NT2/D1 (cell line): ENCODE results near the gene MUC5AC.

Experiments
- DNase-seq: peaks from one replicate; pipeline ENCODE4 v3.0.0-alpha.2; 2011; ENCODE audit warnings: low read depth, low spot score
- H3K27me3 ChIP-seq: 2 replicates; pipeline ENCODE4 v1.6.0; 2011; ENCODE audit warnings: mild to moderate bottlenecking; ENCODE audit not compliant: insufficient read length, insufficient read depth
- H3K36me3 ChIP-seq: 2 replicates; pipeline ENCODE4 v1.6.1; 2011; ENCODE audit warnings: mild to moderate bottlenecking, low read length, mixed read lengths; ENCODE audit not compliant: insufficient read depth, insufficient read length
- H3K4me1 ChIP-seq: 2 replicates; pipeline ENCODE4 v1.5.1; 2011; ENCODE audit not compliant: insufficient read depth, insufficient read length
- H3K4me3 ChIP-seq: 2 replicates; pipeline ENCODE4 v1.5.1; 2011; ENCODE audit warnings: low read depth; ENCODE audit not compliant: insufficient read length
- H3K9ac ChIP-seq: 2 replicates; pipeline ENCODE4 v1.6.0; 2011; ENCODE audit warnings: low read depth; ENCODE audit not compliant: insufficient read length
- H3K9me3 ChIP-seq: 2 replicates; pipeline ENCODE4 v1.5.1; 2011; ENCODE audit warnings: mild to moderate bottlenecking, low read length; ENCODE audit not compliant: insufficient read depth
- SUZ12 ChIP-seq: IDR thresholded peaks from 2 replicates; pipeline ENCODE4 v1.6.1; 2011; ENCODE audit not compliant: insufficient read length, insufficient read depth; ENCODE audit errors: extremely low read depth
- YY1 ChIP-seq: IDR thresholded peaks from 2 replicates; pipeline ENCODE4 v1.6.1; 2011; ENCODE audit not compliant: insufficient read length, insufficient read depth
- ZNF274 ChIP-seq: IDR thresholded peaks from 2 replicates; pipeline ENCODE4 v1.6.1; 2011; ENCODE audit warnings: mild to moderate bottlenecking, low read depth, low read length

The MUC5AC gene, protein sequence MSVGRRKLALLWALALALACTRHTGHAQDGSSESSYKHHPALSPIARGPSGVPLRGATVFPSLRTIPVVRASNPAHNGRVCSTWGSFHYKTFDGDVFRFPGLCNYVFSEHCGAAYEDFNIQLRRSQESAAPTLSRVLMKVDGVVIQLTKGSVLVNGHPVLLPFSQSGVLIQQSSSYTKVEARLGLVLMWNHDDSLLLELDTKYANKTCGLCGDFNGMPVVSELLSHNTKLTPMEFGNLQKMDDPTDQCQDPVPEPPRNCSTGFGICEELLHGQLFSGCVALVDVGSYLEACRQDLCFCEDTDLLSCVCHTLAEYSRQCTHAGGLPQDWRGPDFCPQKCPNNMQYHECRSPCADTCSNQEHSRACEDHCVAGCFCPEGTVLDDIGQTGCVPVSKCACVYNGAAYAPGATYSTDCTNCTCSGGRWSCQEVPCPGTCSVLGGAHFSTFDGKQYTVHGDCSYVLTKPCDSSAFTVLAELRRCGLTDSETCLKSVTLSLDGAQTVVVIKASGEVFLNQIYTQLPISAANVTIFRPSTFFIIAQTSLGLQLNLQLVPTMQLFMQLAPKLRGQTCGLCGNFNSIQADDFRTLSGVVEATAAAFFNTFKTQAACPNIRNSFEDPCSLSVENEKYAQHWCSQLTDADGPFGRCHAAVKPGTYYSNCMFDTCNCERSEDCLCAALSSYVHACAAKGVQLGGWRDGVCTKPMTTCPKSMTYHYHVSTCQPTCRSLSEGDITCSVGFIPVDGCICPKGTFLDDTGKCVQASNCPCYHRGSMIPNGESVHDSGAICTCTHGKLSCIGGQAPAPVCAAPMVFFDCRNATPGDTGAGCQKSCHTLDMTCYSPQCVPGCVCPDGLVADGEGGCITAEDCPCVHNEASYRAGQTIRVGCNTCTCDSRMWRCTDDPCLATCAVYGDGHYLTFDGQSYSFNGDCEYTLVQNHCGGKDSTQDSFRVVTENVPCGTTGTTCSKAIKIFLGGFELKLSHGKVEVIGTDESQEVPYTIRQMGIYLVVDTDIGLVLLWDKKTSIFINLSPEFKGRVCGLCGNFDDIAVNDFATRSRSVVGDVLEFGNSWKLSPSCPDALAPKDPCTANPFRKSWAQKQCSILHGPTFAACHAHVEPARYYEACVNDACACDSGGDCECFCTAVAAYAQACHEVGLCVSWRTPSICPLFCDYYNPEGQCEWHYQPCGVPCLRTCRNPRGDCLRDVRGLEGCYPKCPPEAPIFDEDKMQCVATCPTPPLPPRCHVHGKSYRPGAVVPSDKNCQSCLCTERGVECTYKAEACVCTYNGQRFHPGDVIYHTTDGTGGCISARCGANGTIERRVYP (N-terminal part only)

DNA sequence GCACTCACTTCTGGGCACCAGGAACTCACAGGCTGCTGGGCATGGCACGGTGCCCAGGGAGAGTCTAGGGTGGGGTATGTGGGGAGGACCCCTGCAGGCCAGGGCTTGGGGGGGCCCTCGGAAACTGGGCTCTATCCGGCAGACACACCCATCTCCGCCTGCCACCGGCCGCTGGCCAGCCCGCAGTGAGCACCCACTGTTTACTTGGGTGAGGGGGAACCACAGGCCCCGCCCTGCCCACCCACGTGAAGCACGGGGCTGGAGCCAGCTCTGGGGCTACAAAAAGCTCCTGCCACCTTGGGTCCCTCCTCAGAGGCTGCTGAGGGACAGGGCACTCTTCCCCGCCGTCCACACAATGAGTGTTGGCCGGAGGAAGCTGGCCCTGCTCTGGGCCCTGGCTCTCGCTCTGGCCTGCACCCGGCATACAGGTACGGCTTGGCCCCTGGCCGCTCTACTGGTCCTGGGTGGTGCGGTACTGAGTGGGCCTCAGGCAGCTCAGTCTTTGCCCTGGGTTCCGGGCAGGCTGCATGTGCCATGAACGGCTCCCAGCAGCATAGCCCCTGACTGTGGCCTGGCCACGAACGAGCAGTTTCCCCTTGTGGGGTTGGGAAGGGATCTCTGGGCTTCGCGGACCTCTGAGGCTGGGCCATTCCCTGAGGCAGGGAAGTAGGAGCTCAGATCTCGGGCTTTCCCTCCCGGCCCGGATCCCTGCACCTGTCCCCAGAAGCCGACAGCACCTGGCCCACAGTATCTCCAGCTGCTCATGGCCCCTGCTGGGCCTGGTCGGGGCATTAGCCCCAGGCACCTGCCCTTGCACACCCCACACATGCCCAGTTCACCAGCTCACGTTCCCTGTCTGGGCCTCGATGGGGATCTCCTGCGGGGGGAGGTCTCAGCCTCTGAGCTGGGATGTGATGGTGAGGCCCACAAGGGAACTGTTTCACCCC is at the start of gene MUC5AC:
Gene MUC5AC (plus strand): TSS at position 309 of the 947 bp plus-strand sequence. CDS start 47 bp downstream, at position 356.
- Histone ChIP-seq H3K9ac (no peak within 1 kb of the TSS), H3K9me3 (no peaks in the 10 kb centered on the region), H3K36me3 (no peaks in the 10 kb centered on the region), H3K4me1 (peaks cover 11% of the 10 kb centered on the region), H3K27me3 (no peaks in the 10 kb centered on the region), H3K4me3 (no peak within 1 kb of the TSS)
- DNase-seq = no peak
- TF ChIP-seq SUZ12 (no peak), YY1 (no peak), ZNF274 (no peak)

DNA sequence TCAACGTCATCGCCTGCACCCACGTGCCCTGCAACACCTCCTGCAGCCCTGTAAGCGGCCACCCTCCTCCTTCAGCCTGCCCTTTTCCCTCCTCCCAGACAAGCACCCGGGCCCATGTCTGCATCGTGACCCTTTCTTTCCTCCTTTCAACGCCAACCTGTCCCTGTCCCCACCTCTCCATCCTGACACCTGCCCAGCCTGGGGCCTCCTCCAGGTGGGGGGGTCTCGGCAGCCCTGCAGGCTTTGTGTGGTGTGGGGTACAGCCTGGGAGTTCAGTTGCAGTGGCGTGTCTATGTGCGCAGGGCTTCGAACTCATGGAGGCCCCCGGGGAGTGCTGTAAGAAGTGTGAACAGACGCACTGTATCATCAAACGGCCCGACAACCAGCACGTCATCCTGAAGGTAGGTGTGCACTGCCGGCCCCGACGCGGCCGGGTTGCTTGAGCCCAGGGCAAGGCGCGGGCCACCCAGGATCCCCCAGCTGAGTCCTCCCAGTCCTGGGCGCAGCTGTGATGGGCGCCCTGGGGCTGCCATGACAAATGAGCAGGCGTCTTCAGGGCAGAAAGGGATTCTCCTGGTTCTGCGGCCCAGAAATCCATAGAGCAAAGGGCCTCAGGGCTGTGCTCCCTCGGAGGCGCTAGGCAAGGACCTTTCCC is 49.4 kb upstream of the MUC5AC start:
- no peaks in the 10 kb centered on the region for H3K9me3 ChIP-seq
- H3K9ac ChIP-seq = no peak overlapping the region

DNA sequence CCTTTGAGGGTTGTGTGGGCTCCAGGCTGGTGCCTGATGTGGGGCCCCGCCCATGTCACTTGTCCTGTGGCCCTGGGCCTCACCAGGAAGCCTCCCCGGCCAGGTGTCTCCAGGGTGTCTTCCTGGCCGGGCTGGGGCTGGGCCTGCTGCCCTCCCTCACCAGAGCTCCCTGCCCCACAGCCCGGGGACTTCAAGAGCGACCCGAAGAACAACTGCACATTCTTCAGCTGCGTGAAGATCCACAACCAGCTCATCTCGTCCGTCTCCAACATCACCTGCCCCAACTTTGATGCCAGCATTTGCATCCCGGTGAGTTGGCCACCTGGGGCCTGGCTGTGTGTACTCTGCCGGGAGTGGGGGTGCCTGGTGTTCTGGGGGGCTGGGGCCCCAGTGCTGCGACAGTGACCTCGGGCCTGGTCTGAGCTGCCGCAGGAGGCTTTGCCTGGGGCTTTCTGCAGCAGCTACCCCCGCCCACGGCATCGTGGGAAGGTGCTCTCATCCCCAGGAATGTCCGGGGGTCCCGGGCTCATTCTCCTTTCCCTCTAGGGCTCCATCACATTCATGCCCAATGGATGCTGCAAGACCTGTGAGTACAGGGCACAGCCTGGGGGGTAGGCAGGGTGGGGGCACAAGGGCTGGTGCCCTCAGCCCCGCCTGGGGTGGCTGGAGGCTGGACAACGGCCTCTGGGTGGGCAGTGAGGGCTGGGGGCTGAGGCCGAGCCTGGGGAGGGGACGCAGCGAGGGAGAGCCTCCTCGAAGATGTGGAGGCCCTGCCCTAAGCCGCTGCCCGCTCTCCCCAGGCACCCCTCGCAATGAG is 48.4 kb upstream of the MUC5AC start:
- Histone ChIP-seq H3K27me3 (peaks cover 2% of the 10 kb centered on the region), H3K36me3 (no peaks in the 10 kb centered on the region), H3K9me3 (no peaks in the 10 kb centered on the region), H3K4me1 (peaks cover 10% of the 10 kb centered on the region), H3K9ac (no peak overlapping the region), H3K4me3 (no peak overlapping the region)
- DNase-seq = no peak
- TF ChIP-seq SUZ12 (no peak), YY1 (no peak), ZNF274 (no peak)

More for the DNA sequence above, 49.4 kb upstream of the MUC5AC start:
- H3K4me1 ChIP-seq = peaks cover 15% of the 10 kb centered on the region
- H3K36me3 ChIP-seq = no peaks in the 10 kb centered on the region
- DNase-seq = no peak
- H3K4me3 ChIP-seq = no peak overlapping the region
- TF ChIP-seq YY1 (no peak), SUZ12 (no peak), ZNF274 (no peak)
- peaks cover 2% of the 10 kb centered on the region for H3K27me3 ChIP-seq

GRCh38 chr11:1109918-1110705 is 47.6 kb upstream of the MUC5AC start:
- Histone ChIP-seq H3K27me3 (peaks cover 2% of the 10 kb centered on the region), H3K9me3 (no peaks in the 10 kb centered on the region), H3K4me3 (no peak overlapping the region), H3K36me3 (no peaks in the 10 kb centered on the region), H3K9ac (no peak overlapping the region), H3K4me1 (peaks cover 10% of the 10 kb centered on the region)
- DNase-seq = no peak
- no peak for TF ChIP-seq SUZ12
- TF ChIP-seq YY1 = no peak
- TF ChIP-seq ZNF274 = no peak

DNA sequence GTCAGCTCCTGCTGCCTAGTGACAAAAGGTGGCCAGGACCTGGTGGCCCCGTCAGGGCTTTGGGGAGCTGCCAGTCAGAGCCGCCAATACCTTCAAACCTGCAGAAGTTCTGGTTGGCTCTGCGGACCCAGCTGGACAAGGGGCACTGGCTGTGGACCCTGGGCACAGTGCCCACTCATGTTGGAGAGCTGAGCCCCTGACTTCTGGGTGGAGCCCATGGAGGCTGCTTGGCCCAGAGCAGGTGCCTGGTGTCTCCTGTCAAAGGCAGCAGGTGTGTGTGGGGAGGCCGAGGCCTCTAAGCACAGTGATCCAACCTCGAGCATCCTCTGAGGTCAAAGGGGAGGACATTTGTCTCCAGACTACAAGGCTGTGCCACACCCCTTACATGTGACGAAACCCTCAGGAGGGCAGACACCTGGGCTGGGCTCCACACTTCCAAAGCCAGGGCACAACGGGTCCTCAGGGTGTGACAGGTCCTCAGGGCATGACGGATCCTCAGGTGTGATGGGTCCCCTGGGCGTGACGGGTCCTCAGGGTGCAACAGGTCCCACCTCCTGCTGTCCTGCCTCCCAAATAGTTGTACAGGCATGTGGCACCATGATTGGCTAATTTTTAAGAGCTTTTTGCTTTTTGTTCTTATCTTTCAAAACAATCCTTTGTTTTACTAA is 46.1 kb upstream of the MUC5AC start:
- DNase-seq = no peak
- Histone ChIP-seq H3K4me3 (no peak overlapping the region), H3K27me3 (peaks cover 2% of the 10 kb centered on the region), H3K9ac (no peak overlapping the region), H3K36me3 (no peaks in the 10 kb centered on the region), H3K9me3 (no peaks in the 10 kb centered on the region), H3K4me1 (peaks cover 10% of the 10 kb centered on the region)
- TF ChIP-seq SUZ12 = no peak
- no peak for TF ChIP-seq YY1
- no peak for TF ChIP-seq ZNF274
